Natural killer cell (primary cell): ENCODE data around the gene FAF1. TPM values are rescaled to one million over a fixed set of nuclear protein-coding genes. Genes with fewer than 3 reads are reported as not detected.

Source experiments
- ATAC-seq, 3 donors: fragments of 150-1000 bp in 2 of 3; fragments of 200-7000 bp in 1 of 3; cut with Tn5 transposase; 1 replicate in 1 of 3; 2 replicates in 2 of 3; pipeline ENCODE4 v1.10.0; 2021; ENCODE audit warnings: mild to moderate bottlenecking in 2 of 3, moderate library complexity in 2 of 3
- DNase-seq, 2 donors: peaks; one replicate each; pipeline versions ENCODE4 v3.0.0 to v3.0.0-alpha.2; 2013 to 2021; ENCODE audit warnings: mixed read lengths in 1 of 2
- H3K27ac ChIP-seq: one replicate; pipeline ENCODE4 v1.5.1; 2013; ENCODE audit warnings: mild to moderate bottlenecking, low read length
- H3K27me3 ChIP-seq: one replicate; pipeline ENCODE4 v1.6.1; 2013; ENCODE audit warnings: low read length; ENCODE audit not compliant: control insufficient read depth, insufficient read depth
- H3K36me3 ChIP-seq: one replicate; pipeline ENCODE4 v1.6.1; 2013; ENCODE audit warnings: low read length; ENCODE audit not compliant: control insufficient read depth, insufficient read depth
- H3K4me1 ChIP-seq: one replicate; pipeline ENCODE4 v1.6.1; 2013; ENCODE audit warnings: low read length; ENCODE audit not compliant: control insufficient read depth, insufficient read depth
- H3K4me3 ChIP-seq: one replicate; pipeline ENCODE4 v1.5.1; 2013; ENCODE audit warnings: low read length
- H3K9me3 ChIP-seq: one replicate; pipeline ENCODE4 v1.6.1; 2013; ENCODE audit warnings: low read length; ENCODE audit not compliant: control insufficient read depth, insufficient read depth
- H3K27ac Mint-ChIP-seq, 2 donors: one replicate each; pipeline ENCODE4 v1.8.0; 2022; ENCODE audit warnings: mild to moderate bottlenecking in 2 of 2, mixed read lengths in 2 of 2, moderate library complexity in 1 of 2
- H3K27me3 Mint-ChIP-seq, 2 donors: one replicate each; pipeline ENCODE4 v1.8.0; 2022; ENCODE audit warnings: low read depth in 2 of 2, mixed read lengths in 2 of 2
- H3K36me3 Mint-ChIP-seq: one replicate; pipeline ENCODE4 v1.8.0; 2022; ENCODE audit warnings: mixed read lengths
- H3K4me1 Mint-ChIP-seq, 2 donors: one replicate each; pipeline ENCODE4 v1.8.0; 2022; ENCODE audit warnings: mixed read lengths in 2 of 2
- H3K4me3 Mint-ChIP-seq: one replicate; pipeline ENCODE4 v1.8.0; 2022; ENCODE audit warnings: mild to moderate bottlenecking, moderate library complexity, mixed read lengths
- H3K9me3 Mint-ChIP-seq, 2 donors: one replicate each; pipeline ENCODE4 v1.8.0; 2022; ENCODE audit warnings: mixed read lengths in 2 of 2
- CTCF ChIP-seq: fragments of 200-600 bp; IDR thresholded peaks from one replicate; pipeline ENCODE4 v1.8.0; 2022; ENCODE audit warnings: antibody characterized with exemption
- WGBS: methylation state at CpG from one replicate; pipeline ENCODE4 v1.1.7; 2013; ENCODE audit warnings: missing lambda C conversion rate; ENCODE audit not compliant: insufficient coverage; 5-methylcytosine and 5-hydroxymethylcytosine counted together
- intact Hi-C: fragments of 100-400 bp; cut with micrococcal nuclease; formaldehyde crosslinking; loops from one replicate; pipeline ENCODE4 v1.14.2; 2022
- total RNA-seq, 4 donors: library from RNA; stranded (reverse); fragments of 120-200 nt in 1 of 4; gene quantifications; one replicate each; pipeline versions ENCODE4 v1.2.3 to v1.2.4, GENCODE V29; 2013 to 2022

The FAF1 gene
- total RNA-seq, 3 donors from 2014 or later (not counting 1 experiment from before 2014, with no cell fraction given) = 56.8 to 59.7 (median 57.2) TPM

- Histone ChIP-seq H3K4me3 (no peak overlapping the region), H3K27ac (no peak overlapping the region), H3K27me3 (no peaks in the 10 kb centered on the region), H3K4me1 (peaks cover 6% of the 10 kb centered on the region), H3K36me3 (peaks cover 3% of the 10 kb centered on the region), H3K9me3 (no peaks in the 10 kb centered on the region)
- WGBS = 100% methylated on average over 2 of the region's 2 CpGs
- Mint-ChIP-seq H3K27me3 (no peaks in the 10 kb centered on the region), H3K4me1 (peaks cover 16 to 21% of the 10 kb centered on the region in 2 donors), H3K4me3 (no peak overlapping the region), H3K36me3 (no peaks in the 10 kb centered on the region), H3K9me3 (no peaks in the 10 kb centered on the region), H3K27ac (no peak overlapping the region)
- no peak for ATAC-seq
- no peak for TF ChIP-seq CTCF
- DNase-seq = no peak
- intact Hi-C loops = no loop called here
These were observed 497.1 kb downstream of the FAF1 start for GRCh38 chr1:50462964-50463363.

GRCh38 chr1:50458507-50458906, 501.6 kb downstream of the FAF1 start:
- ATAC-seq = peak in 1 of 3 donors; percentile 48
- Mint-ChIP-seq H3K27me3 (no peaks in the 10 kb centered on the region), H3K27ac (peak overlapping the region; percentile 29 to 48), H3K4me1 (peaks cover 22 to 32% of the 10 kb centered on the region in 2 donors), H3K36me3 (no peaks in the 10 kb centered on the region), H3K9me3 (no peaks in the 10 kb centered on the region), H3K4me3 (no peak overlapping the region)
- DNase-seq = no peak
- no peak for TF ChIP-seq CTCF
- no peaks in the 10 kb centered on the region for H3K9me3 ChIP-seq
- H3K4me3 ChIP-seq = no peak overlapping the region
- no peaks in the 10 kb centered on the region for H3K36me3 ChIP-seq
- 51% methylated on average over 4 of the region's 5 CpGs for WGBS
- H3K27me3 ChIP-seq = no peaks in the 10 kb centered on the region
- intact Hi-C loops = no loop called here
- H3K27ac ChIP-seq = no peak overlapping the region
- peaks cover 6% of the 10 kb centered on the region for H3K4me1 ChIP-seq

GRCh38 chr1:50454911-50455310, 505.2 kb downstream of the FAF1 start:
- Histone ChIP-seq H3K4me3 (no peak overlapping the region), H3K9me3 (no peaks in the 10 kb centered on the region), H3K4me1 (peaks cover 19% of the 10 kb centered on the region), H3K27me3 (no peaks in the 10 kb centered on the region), H3K27ac (no peak overlapping the region), H3K36me3 (no peaks in the 10 kb centered on the region)
- intact Hi-C loops = no loop called here
- H3K36me3 Mint-ChIP-seq = no peaks in the 10 kb centered on the region
- no peaks in the 10 kb centered on the region for H3K9me3 Mint-ChIP-seq
- peak overlapping the region in 1 of 2 donors; percentile 44 for H3K27ac Mint-ChIP-seq
- no peaks in the 10 kb centered on the region for H3K27me3 Mint-ChIP-seq
- H3K4me3 Mint-ChIP-seq = no peak overlapping the region
- ATAC-seq (no peak), DNase-seq (no peak)
- no peak for TF ChIP-seq CTCF
- H3K4me1 Mint-ChIP-seq = peaks cover 54 to 59% of the 10 kb centered on the region in 2 donors
- 100% methylated on average over 1 of the region's 1 CpG for WGBS

- DNase-seq (no peak), ATAC-seq (no peak)
- peaks cover 13% of the 10 kb centered on the region for H3K4me1 ChIP-seq
- Mint-ChIP-seq H3K27me3 (no peaks in the 10 kb centered on the region), H3K36me3 (no peaks in the 10 kb centered on the region), H3K9me3 (no peaks in the 10 kb centered on the region), H3K4me3 (no peak overlapping the region), H3K4me1 (peaks cover 39 to 44% of the 10 kb centered on the region in 2 donors), H3K27ac (peak overlapping the region; percentile 39 to 71)
- no peak for TF ChIP-seq CTCF
- no peaks in the 10 kb centered on the region for H3K27me3 ChIP-seq
- intact Hi-C loops = no loop called here
- no peak overlapping the region for H3K4me3 ChIP-seq
- 95% methylated on average over 6 of the region's 7 CpGs for WGBS
- H3K27ac ChIP-seq = no peak overlapping the region
- H3K9me3 ChIP-seq = no peaks in the 10 kb centered on the region
- no peaks in the 10 kb centered on the region for H3K36me3 ChIP-seq
These were observed 506.8 kb downstream of the FAF1 start for GRCh38 chr1:50453266-50453665.
